Smooth muscle cell (in vitro differentiated cells): ENCODE results near the gene OVAAL. TPM values are rescaled to one million over a fixed set of nuclear protein-coding genes. Genes with fewer than 3 reads are reported as not detected.

Experiments
- DNase-seq: peaks from one replicate; lab custom pipeline; 2025; ENCODE audit not compliant: unreplicated experiment; lab: John Stamatoyannopoulos, UW
- H2AFZ ChIP-seq: fragments of 200-600 bp; sonication (generic); 2 replicates; pipeline ENCODE4 v1.6.0; 2016; ENCODE audit warnings: antibody characterized with exemption, low read depth, mild to moderate bottlenecking
- H3F3A ChIP-seq: fragments of 200-600 bp; sonication (generic); 2 replicates; pipeline ENCODE4 v1.6.0; 2017; ENCODE audit warnings: antibody characterized with exemption, low read depth
- H3K27ac ChIP-seq: fragments of 200-600 bp; sonication (generic); 2 replicates; pipeline ENCODE4 v1.5.1; 2016; ENCODE audit warnings: low read depth, mild to moderate bottlenecking
- H3K27me3 ChIP-seq: fragments of 200-600 bp; sonication (generic); 2 replicates; pipeline ENCODE4 v1.6.1; 2016; ENCODE audit warnings: low read depth, mild to moderate bottlenecking
- H3K36me3 ChIP-seq: fragments of 200-600 bp; sonication (generic); 2 replicates; pipeline ENCODE4 v1.5.1; 2016; ENCODE audit warnings: low read depth
- H3K4me1 ChIP-seq: fragments of 200-600 bp; sonication (generic); 2 replicates; pipeline ENCODE4 v1.5.1; 2016; ENCODE audit warnings: low read depth
- H3K4me2 ChIP-seq: fragments of 200-600 bp; sonication (generic); 2 replicates; pipeline ENCODE4 v1.6.0; 2016; ENCODE audit warnings: mild to moderate bottlenecking
- H3K4me3 ChIP-seq: fragments of 200-600 bp; sonication (generic); 2 replicates; pipeline ENCODE4 v1.5.1; 2016; ENCODE audit warnings: mild to moderate bottlenecking
- H3K79me2 ChIP-seq: fragments of 200-600 bp; sonication (generic); 2 replicates; pipeline ENCODE4 v1.6.0; 2016; ENCODE audit warnings: low read depth, mild to moderate bottlenecking
- H3K9ac ChIP-seq: fragments of 200-600 bp; sonication (generic); 2 replicates; pipeline ENCODE4 v1.6.0; 2016; ENCODE audit warnings: low read depth
- H3K9me3 ChIP-seq: fragments of 200-600 bp; sonication (generic); replicated peaks from 2 replicates; pipeline ENCODE4 v1.5.1; 2016; ENCODE audit warnings: low read depth
- H4K20me1 ChIP-seq: fragments of 200-600 bp; sonication (generic); 2 replicates; pipeline ENCODE4 v1.6.0; 2016; ENCODE audit warnings: low read depth
- WGBS: methylation state at CpG from one replicate; pipeline ENCODE4 v1.1.7; 2016; ENCODE audit warnings: low lambda C conversion rate; 5-methylcytosine and 5-hydroxymethylcytosine counted together
- polyA plus RNA-seq: library from polyadenylated mRNA; unstranded; fragments of >200 nt; fragmentation: Nextera tagmentation; extraction: Ambion mirVana; gene quantifications from 2 replicates; pipeline ENCODE4 v1.2.1, GENCODE V29; 2016
- total RNA-seq: library from RNA; depleted of rRNA; stranded (reverse); fragments of >200 nt; gene quantifications from 2 replicates; pipeline ENCODE4 v1.2.3, GENCODE V29; 2014
- TF ChIP-seq, protein P1 (sequence below): fragments of 200-600 bp; sonication (generic); IDR thresholded peaks from 2 replicates; pipeline ENCODE4 v1.5.1; 2017; ENCODE audit warnings: borderline replicate concordance, mild to moderate bottlenecking, antibody characterized with exemption; ENCODE audit not compliant: insufficient read depth, poor library complexity, severe bottlenecking

The OVAAL gene
- total and polyA plus RNA-seq, 2 experiments from 2014 or later: not detected

DNA sequence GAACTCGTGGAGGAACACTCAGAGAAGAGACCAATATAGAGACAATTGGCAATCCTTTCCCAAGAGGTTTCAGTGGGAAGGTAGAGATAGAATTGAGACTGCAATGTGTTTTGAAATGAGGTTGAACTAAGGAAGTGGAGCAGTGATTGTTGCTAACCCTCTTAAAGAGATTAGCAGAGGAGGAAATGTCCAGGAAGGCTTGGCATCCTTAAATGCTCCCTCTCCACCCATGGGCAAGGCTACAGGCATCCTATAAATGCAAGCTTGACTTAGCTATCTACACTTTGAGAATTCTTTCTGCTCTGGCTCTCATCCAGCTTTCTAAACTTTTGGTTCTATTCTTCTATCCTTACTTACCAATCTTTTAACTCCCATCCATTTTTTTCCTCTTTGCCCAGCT, 42.7 kb downstream of the OVAAL start:
- Histone ChIP-seq H3K4me1 (peaks cover 18% of the 10 kb centered on the region), H3K4me3 (no peak overlapping the region), H3K27me3 (peaks cover 42% of the 10 kb centered on the region), H3F3A (no peaks in the 10 kb centered on the region), H3K27ac (no peak overlapping the region), H3K79me2 (no peaks in the 10 kb centered on the region), H3K9ac (no peak overlapping the region), H4K20me1 (no peaks in the 10 kb centered on the region), H3K36me3 (no peaks in the 10 kb centered on the region), H3K9me3 (no peaks in the 10 kb centered on the region), H3K4me2 (no peak overlapping the region), H2AFZ (no peak overlapping the region)
- TF ChIP-seq, protein P1, sequence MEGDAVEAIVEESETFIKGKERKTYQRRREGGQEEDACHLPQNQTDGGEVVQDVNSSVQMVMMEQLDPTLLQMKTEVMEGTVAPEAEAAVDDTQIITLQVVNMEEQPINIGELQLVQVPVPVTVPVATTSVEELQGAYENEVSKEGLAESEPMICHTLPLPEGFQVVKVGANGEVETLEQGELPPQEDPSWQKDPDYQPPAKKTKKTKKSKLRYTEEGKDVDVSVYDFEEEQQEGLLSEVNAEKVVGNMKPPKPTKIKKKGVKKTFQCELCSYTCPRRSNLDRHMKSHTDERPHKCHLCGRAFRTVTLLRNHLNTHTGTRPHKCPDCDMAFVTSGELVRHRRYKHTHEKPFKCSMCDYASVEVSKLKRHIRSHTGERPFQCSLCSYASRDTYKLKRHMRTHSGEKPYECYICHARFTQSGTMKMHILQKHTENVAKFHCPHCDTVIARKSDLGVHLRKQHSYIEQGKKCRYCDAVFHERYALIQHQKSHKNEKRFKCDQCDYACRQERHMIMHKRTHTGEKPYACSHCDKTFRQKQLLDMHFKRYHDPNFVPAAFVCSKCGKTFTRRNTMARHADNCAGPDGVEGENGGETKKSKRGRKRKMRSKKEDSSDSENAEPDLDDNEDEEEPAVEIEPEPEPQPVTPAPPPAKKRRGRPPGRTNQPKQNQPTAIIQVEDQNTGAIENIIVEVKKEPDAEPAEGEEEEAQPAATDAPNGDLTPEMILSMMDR: no peak
- DNase-seq: no peak
- 79% methylated on average over 1 of the region's 1 CpG for WGBS

DNA sequence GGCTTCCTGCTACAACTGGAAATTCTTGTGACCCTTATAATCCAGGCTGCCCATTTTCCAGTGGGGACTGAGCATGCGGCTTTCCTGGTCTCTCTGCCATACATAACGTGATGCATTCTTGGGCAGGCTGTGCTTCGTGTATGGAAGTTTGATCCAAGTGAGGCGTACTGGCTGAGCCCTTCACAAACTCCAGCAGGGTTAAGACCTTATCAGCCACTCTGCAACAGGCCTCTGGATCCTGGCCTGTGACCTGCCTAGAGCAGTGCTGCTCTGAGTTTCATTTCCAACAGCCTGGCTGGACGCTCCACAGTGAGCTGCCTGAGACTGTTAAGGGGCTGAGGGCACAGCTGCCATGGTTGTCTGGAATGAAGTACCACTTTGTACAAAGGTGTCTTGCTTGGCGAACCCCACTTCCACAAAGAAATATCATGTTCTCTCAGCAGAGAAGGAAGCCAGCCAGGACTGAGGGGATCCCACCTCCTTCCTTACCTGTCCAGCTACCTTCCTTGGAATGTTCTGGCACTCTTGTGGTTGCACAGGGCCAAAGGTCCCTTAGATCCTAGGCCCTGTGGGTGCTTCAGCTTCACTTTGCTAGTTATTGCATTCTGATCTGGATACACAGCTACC, 44.6 kb downstream of the OVAAL start:
- Histone ChIP-seq H3K27me3 (peaks cover 42% of the 10 kb centered on the region), H3K9me3 (no peaks in the 10 kb centered on the region), H2AFZ (no peak overlapping the region), H3K79me2 (no peaks in the 10 kb centered on the region), H3K4me2 (no peak overlapping the region), H3K36me3 (no peaks in the 10 kb centered on the region), H3K4me1 (peaks cover 17% of the 10 kb centered on the region), H3F3A (no peaks in the 10 kb centered on the region), H3K9ac (no peak overlapping the region), H3K4me3 (no peak overlapping the region), H4K20me1 (no peaks in the 10 kb centered on the region), H3K27ac (no peak overlapping the region)
- TF ChIP-seq, protein P1: no peak
- WGBS: 76% methylated on average over 6 of the region's 6 CpGs
- no peak for DNase-seq

DNA sequence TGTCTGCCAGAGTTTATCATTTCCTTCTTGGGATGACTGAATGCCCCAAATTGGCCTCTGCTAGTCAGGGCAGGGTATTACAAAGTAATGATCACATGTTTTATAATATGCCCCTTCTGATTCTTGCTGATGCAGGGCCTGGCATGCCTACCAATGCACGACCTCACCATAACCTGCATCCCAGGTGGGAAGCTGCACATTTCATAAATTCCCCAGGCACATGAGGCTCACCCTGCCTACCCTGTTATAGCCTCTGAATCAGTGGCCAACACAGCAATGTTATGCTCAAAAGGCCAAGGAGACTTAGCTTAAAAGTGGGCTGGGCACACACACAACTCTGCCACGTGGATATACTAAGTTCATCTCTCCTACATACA, 45.1 kb downstream of the OVAAL start:
- Histone ChIP-seq H3K36me3 (no peaks in the 10 kb centered on the region), H2AFZ (no peak overlapping the region), H3K9me3 (no peaks in the 10 kb centered on the region), H3K27ac (no peak overlapping the region), H3K4me3 (no peak overlapping the region), H3K27me3 (peaks cover 42% of the 10 kb centered on the region), H3K4me1 (peaks cover 12% of the 10 kb centered on the region), H3F3A (no peaks in the 10 kb centered on the region), H3K79me2 (no peaks in the 10 kb centered on the region), H3K4me2 (no peak overlapping the region), H4K20me1 (no peaks in the 10 kb centered on the region), H3K9ac (no peak overlapping the region)
- DNase-seq: no peak
- TF ChIP-seq, protein P1: no peak
- WGBS: 92% methylated on average over 2 of the region's 2 CpGs

DNA sequence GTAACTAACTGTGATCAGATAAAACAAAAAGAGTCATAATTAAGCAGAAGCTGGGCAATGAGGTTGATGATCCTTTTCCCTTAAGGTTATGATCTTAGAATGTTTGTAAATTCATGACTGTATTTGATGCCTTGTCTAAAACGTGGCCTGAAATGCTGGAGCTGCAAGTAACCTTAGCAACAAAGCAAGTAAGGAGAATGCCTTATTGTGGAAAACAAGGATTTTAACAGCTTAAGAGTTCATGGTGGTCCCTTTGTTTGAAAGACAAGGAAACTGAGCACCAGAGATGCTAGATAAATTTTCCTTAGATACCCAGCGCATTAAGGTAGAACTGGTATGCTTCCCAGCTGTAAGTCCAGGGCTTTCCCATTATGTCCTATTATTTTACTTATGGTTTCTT, 47.4 kb downstream of the OVAAL start:
- no peaks in the 10 kb centered on the region for H3K79me2 ChIP-seq
- H3K9me3 ChIP-seq: no peaks in the 10 kb centered on the region
- no peaks in the 10 kb centered on the region for H3K36me3 ChIP-seq
- DNase-seq: no peak
- no peak overlapping the region for H3K27ac ChIP-seq
- WGBS: 86% methylated on average over 2 of the region's 2 CpGs
- H3K27me3 ChIP-seq: peaks cover 29% of the 10 kb centered on the region
- no peaks in the 10 kb centered on the region for H3F3A ChIP-seq
- no peak overlapping the region for H3K9ac ChIP-seq
- TF ChIP-seq, protein P1: no peak
- H2AFZ ChIP-seq: no peak overlapping the region
- H3K4me2 ChIP-seq: no peak overlapping the region
- peaks cover 9% of the 10 kb centered on the region for H3K4me1 ChIP-seq
- H3K4me3 ChIP-seq: no peak overlapping the region
- no peaks in the 10 kb centered on the region for H4K20me1 ChIP-seq
